Activated T-cell treated with anti-CD3 and anti-CD28 coated beads for 4 hours (primary cell): ENCODE results near the gene FRS3.
"Not testable (repeated sequence)": the region's sequence is repeated elsewhere in the genome, so short reads cannot be mapped to it uniquely, and the experiment has no call there.

Experiments
- DNase-seq: peaks from one replicate; pipeline ENCODE4 v3.0.0-alpha.2; 2020

The FRS3 gene

DNA sequence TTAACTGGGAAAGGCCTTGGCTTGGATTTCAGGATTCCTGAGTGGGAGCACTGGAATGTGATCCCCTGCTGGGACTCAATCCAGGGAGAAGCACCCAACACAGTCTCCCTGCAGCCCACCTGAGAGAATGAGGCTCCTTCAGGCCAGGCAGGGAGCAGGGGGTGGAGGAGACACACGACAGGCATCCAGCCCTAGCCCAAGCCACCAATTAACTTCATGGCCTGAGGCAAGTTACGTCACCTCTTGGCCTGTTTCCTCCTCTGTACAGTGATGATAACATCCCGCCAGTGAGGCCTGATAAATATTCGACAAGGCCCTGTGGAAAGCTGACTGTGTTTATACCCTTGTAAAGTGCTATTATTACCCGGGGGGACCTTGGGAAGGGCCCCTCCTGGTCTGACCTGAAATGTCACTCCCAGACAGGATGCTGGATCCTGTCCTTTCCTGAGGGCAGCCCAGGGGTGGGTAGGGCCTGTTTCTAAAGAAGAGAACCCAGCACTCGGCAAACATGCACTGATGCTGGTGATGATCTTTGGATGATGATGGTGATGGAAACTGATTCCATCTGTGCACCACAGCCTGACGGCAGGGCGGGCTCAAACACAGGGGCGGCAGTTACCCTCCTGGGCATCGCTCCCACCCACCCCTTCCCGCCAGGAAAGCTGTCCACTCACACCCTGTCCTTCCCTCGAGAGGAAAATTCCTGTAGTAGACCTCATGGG lies 12.4 kb downstream of the FRS3 start:
- no peak for DNase-seq

DNA sequence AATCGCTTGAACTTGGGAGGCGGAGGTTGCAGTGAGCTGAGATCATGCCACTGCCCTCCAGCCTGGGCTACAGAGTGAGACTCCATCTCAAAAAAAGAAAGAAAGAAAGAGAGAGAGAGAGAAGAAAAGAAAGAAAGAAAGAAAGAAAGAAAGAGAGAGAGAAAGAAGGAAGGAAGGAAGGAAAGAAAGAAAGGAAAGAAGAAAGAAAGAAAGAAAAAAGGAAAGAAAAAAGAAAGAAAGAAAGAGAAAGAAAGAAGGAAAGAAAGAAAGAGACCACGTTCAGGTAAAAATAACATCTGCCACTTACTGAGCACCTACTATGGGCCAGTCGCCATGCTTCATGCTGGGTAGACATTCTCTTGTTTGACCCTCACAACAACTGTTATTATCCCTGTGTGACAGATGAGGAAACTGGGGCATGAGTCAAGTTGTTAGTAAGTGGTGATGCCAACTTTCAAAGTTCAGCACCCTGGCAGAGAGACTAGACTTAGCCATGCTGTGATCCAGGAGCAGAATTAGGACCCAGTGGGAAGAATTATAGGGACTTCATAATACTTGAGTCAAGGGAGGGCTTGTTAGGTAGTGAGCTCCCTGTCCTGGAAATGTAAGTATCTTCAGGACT lies 13.5 kb downstream of the FRS3 start:
- not testable (repeated sequence) for DNase-seq

DNA sequence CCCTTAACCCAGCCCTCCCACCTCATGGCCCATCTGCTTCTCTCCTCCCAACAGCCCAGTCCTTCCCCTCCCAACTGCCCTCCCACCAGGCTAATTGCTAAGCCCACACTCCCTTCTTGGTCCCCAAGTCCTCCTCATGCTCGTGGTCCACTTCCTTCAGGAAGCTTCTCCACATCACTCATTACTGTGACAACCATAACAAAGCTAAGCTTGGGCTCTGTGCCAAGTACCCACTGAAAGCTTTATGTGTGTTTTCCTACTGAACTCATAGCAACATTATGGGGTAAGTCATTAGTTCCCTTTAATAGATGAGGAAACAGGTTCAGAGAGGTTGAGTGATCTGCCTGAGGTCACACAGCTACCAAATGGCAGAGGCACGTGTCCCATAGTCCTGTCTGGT lies 16.2 kb downstream of the FRS3 start:
- DNase-seq = no peak

DNA sequence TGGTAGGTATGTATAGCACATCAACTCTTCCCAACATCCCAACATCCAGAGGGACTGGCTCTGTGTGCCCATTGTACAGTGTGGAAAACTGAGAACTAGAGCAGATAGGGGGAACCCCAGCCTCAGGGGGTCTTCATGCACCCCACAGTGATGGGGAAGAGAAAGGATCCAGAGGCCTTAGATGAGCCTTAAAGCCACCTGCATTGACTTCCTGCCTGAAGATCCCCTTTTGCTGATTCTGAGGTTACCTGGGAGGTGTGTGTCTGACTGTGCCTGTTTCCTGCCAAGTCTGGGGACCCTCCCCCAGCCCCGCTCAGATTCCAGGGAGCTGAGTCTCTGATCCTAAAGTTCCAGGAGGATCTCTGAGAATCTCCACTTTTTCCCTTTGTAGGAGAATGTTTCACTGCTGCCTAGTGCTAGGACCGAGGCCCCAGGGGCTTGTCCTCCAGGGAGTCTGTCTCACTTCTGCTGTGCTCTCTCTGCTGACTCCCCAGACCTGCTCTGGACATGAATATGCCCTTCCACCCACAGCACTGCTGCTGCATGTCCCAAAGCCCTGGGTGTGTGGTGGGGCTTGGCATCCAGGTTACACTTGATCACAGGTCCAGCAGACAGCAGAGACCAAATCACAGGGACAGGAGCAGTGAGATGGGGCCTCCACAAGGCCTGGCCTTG lies 19.7 kb downstream of the FRS3 start:
- no peak for DNase-seq

DNA sequence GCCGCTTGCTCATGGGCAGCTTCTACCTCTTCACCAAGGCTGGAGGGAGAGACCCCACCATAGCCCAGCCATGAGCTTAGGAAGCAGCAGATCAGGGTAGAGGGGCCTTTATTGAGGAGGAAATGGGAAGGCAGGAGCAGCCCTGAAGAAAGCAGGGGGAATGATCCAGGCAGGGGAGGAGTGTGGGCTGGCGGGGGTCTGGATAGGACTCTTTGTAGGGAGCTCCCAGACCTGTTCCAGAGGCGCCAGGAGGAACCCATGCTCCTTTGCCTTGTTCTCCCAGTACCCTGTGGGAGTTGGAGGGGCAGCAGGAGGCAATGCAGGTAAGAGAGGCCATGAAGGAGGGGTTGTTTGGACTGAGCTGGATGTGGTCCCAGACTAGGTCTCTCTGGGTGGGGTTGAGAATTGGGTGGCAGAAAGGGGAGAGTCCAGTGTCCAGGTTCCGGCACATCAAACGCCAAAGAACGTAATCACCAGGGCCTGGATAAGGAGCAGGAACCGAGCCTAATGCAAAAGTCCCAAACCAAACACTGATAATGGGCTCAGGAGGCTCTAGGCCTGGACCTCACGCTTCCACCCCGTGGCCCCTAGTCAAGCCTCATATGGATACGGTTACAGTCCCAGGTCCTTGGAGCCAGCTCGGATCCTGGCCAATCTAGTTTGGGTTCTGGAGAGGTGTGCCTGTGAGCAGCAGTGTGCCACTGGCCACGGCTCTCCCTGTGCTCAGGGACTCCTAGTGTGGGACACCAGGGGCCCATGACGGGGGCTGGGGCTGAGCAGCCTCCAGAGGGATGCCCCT lies 20.4 kb downstream of the FRS3 start:
- no peak for DNase-seq

DNA sequence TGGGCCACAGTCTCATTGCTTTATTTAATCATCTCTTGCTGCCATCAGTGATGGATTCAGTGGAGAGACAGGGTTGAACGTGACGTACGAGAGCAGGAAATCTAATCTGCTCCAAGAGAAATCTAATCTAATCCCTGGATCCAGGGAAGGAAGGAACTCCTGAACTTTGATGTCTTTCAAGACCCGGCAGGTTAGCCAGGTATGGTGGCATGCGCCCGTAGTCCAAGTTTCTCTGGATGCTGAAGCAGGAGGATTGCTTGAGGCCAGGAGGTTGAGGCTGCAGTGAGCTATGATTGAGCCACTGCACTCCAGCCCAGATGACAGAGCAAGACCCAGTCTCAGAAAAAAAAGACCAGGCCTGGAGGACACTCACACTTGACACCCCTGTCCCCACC lies 21.1 kb downstream of the FRS3 start:
- no peak for DNase-seq

DNA sequence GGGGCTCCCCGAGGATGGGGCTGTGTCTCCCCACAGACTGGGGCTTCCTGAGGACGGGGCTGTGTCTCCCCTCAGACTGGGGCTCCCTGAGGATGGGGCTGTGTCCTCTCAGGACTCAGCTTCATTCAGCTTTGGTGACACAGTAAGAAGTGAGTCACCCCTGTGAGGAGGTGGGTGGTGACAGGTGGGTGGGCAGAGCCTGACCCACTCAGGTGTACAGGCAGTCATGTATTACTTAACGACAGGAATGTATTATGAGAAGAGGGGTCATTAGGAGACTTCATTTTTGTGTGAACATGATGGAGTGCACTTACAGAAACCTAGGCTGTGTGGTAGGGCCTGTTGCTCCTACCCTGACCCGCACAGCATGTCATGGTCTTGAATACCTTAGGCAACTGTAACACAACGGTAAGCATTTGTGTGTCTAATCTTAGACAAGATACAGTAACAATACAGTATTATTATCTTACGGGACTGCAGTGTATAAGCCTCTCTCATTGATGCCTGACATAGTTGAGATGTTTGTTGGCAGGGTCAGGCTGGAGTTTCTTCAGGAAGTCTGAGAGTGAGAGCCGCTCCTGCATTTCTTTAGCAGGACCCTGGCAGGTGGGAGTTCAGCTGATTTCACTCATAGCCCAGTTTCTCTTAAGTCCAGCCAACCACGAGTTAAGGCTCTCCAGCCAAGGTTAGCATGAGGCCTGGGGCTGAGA lies 21.6 kb downstream of the FRS3 start:
- peak; percentile 14 for DNase-seq

DNA sequence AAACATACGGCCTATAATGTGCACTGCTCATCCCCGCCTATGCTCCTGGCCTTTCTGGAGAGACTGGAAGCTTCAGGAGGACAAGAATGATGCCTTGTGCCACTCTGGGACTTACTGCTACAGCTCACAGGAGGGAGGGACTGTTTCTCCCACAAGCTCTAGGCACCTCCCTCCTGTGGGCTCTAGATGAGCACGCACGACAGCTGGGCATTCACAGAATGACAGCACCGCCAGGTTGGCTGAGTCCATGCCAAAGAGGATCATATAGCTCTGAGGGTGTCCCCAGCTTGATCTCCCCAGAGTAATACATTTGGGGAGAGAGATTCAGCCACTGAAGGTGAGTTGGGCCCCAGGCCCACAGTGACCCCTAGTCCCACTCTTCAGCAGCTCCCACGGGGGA lies 22.4 kb downstream of the FRS3 start:
- DNase-seq = no peak

DNA sequence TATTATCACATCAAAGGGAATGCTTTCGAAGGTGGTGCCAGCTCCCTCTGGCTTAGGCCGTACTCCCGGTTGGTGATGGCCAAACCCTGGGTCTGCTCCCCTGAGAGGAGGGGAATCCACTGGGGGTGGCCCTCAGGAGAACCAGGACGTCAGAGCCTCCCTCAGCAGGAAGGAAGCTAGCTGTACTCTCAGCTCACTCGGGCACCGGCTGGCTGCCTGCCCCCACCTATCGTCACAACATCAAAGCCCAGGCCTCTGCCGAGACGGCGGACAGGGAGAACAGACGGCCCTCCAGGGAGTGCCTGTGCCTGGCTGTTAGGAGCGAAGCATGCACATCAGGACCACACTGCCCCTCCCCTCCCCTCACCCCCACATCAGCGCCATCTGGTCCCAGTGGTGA lies 23.3 kb downstream of the FRS3 start:
- DNase-seq = no peak

DNA sequence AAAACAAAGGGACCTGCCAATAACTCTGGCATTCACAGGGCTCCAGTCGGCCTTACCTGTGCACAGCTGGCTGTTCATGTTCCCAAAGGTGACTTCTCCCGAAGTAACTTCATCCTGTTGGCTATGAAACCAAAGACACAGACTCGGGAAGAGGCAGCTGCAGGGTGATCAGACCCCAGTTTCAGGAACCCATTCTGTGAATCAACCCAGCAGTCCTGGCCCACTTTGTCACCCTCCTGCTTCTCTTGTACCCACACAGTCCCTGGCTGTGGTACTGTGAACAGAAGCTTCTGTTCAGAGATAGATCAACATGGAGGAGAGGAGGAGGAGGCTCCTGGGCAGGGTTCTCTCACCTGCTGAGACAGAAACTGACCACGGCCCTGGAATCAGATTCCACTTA lies 23.8 kb downstream of the FRS3 start:
- DNase-seq = no peak

DNA sequence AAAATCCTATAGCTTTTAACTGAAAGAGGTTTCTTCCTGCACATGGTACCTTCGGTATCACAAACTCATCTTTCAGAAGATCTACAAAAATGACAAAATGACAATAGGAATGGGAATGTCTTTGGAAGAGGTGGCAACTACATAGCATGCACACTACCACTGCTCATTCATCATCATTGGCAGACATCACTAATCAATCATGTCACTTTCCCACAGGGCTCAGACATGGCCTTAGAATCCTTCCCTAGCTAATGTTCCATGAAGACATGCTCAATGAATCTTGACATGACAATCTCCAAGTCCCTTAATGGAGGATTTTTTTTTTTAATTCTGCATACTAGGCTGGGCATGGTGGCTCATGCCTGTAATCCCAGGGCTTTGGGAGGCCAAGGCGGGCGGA lies 29.3 kb downstream of the FRS3 start:
- DNase-seq = no peak

DNA sequence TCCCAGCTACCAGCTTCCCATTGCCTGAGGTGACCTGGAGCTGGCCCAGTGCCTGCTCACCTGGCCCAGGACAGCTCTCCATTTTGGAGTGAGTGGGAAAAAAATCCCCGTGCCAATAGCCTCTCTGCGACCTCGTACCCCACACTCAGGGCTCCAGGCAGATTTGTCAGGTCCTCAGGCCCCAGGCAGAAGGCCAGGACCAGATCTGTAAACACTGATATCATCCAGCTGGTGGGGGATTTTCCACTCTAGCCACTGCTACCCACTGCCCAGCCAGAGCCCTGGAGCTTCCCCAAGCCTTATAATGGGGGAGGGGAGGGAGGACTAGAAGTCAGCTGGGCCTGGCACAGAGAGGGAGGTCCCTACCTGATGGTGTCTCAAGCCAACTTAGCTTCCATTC lies 31.2 kb downstream of the FRS3 start:
- no peak for DNase-seq

DNA sequence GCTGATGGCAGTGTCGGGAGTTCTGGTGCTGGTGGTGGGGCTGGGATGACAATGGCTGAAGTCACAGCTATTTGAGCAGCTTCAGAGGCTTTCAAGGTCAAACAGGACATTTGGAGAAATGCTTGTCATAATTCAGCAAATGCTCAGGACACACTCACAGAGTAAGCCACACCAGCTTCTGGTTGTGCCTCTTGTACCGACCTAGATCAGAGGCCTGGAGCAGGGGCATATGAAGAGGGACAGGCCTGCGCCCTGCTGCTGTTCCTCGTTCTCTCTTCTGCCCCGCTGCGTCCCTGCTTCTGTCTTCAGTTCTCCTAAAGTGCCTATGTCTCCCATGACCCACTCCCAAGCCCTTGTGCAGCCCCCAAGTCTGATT lies 31.6 kb downstream of the FRS3 start:
- no peak for DNase-seq

DNA sequence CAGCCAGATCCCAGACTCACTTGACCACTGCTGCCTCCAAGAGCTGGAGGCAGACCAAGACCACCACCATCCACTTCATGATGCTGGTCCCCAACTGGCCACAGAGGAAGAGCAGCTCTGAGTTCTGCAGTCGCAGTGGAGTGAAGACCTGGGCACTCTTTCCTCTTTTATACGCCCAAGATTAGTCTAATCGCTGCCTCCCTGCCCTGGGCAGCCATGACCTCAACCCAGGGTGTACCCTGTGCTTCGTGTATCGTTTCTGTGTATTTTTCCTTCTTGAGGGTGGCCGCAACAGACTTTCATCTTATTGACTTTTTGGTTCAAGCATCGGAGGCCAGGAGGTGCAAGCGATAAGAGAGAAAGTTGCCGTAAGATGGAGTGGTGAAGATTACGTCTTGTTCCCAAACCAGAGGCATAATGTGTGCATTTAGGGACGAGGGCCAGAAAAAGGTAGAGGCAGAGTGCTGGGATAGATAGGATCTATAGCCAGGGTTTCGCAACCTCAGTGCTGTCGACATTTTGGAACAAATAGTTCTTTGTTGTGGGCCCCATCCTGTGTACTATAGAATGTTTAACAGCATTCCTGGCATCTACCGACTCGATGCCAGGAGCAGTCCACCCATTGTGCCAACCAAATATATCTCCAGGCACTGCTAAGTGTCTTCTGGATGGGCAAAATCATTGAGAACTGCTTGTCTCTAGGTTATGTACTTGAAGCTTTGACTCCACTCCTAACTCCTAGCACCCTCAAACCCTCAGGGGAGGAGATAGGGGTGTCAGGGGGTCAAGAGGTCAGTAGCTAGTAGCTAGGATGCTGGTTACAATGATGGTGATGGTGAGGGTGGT lies 32.2 kb downstream of the FRS3 start, which contains the start of gene PGC:
PGC (minus strand) TSS at position 142 of the 846 bp plus-strand sequence; CDS start at position 79, 63 bp downstream.
- DNase-seq = no peak

DNA sequence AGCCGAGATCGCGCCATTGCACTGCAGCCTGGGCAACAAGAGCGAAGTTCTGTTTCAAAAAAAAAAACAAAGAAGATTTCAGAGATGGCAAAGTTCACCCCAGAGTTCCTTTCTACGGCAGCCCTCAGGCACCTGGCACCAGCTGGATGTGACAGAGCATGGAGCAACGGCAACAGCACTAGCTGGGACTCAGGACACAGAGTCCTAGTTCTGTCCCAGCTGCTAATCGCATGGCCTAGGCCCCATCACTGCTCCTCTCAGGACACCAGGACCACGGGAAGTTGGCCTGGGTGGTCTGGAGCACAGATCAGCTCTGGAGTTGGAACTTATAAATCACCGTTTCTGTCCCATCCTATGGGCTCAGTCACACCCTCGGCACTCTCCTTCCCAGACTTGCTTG lies 33.6 kb downstream of the FRS3 start:
- no peak for DNase-seq

DNA sequence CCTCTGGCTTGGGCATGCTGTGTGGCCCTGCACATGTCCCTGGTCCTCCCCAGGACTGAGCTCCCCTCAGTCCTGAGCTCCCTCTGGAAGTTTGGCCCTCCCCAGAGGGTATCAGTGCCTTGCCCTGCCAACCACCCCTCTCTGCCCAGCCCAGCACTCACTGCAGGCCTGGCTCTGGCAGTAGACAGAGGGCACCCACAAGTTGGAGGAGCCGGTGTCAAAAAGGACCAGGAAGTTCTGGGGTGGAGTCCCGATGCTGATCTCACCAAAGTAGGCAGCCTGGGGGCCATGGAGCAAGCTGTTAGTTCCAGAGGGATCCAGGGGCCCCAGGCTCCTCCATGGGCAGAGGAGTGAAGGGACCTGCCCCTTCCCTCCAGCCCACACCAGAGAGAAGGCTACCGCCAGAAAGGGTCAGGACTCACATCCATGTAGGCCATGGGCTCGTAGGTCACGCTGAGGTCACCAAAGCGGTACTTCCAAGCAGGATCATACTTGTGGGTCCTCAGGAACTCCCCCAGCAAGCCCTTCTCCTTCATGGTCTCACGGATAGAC lies 35.4 kb downstream of the FRS3 start:
- no peak for DNase-seq

DNA sequence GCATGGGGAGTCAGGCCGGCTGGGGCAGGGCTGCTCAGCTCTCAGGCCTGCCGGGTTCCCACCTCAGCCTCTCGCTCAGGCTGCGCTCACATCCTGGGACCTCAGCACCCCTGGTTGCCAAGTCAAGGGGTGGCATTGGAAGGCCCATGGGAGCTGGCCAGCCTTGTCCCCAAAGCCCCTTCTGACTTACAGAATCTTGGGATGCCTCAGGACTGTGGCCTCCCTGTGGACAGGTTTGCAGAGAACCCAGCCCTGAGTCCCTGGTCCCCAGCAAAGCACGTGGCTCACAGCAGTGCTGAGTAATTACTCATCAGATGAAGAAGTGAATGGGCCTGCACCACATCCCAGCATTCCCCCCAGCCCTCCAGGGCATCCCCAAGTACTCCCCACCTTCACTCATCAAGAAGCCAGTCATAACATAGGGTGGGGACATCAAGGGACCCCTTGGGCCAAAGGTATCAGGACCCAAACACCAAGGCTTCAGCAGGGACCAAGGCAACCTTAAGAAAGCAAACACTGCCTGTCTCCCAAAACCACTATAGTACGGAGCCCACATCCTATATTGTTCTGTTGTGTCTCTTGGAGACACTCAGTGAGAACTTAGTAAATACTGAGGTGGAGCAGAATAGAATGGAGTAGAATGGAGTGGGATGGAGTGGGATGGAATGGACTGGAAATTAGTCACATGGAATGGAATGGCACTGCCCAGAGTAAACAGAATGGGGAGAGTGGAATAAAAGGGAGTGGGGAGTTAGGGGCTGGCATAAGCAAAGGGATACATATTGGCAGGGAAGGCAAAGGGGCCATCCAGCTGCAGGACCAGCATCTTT lies 36.1 kb downstream of the FRS3 start:
- no peak for DNase-seq

DNA sequence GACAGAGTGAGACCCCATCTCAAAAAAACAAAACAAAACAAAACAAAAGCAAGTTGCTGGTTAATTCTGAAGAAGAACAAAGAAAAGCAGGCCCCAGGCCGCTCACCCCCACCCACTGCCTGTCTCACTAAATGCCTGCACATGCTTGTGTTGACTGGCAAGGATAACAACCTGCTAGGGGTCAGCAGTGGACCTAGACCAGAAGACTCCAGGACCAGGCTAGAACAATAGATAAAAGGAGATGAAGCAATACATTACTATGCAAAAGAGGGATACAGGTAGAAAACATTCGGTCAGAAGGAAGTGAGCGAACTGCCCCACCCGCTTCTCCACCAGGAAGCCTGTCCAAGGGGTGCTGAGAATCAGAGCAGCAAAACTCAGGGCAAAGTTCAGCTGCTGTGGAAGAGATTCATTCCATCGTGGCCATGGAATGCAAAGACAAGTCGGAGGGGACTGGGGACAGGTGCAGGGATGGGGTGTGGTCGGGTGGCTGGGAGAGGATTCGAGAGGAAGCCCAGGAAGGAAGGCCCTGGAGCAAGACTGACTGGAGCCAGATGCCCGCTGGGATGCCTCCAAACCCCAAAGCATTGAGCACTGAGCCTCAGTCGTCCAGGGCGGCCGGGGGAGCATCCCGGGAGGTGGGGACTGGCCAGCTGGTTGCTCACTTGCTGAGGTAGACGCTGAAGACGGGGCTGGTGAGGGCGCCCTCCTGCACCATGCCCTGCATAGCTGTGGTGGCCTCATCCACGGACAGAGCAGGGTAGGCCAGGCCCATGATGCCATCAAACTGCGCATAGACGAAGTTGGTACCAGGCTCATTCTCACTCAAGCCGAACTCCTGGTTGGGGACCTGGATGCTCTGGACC lies 37.8 kb downstream of the FRS3 start:
- no peak for DNase-seq

DNA sequence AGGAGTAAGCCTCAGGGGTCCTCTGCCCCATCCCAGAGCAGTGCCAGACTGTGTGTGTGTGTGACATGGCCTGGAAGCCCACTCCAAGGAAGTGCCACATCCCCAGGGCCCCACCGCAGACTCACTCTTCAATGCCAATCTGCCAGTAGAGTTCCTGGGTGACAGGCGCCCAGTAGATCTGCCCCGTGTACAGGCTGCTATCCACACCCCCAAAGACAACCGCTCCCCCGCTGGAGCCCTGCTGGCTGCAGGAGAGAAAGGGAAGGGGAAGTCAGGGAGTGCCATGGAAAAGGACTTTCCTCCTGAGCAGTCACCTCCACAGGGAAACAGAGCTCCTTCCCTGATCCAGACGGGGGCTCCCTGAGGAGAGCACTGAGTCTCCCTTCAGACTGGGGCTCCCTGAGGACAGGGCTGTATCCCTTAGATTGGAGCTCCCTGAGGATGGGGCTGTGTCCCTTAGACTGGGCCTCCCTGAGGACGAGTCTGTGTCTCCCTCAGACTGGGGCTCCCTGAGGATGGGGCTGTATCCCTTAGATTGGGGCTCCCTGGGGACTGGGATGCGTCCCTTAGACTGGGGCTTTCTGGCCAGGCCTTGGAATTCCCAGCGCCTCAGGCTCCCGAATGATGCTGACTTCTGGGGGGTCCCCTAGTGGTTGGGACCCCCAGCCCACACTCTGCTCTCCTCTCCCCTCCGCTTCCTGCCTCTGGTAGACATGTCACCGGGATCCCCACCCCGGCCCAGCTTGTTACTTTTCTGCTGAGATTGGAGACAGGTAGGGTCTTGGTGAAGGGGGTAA lies 39.1 kb downstream of the FRS3 start:
- no peak for DNase-seq
